Spleen (tissue), 11 donors: Measurements from ENCODE around the gene NCK2. TPM values are rescaled to one million over a fixed set of nuclear protein-coding genes. Genes with fewer than 3 reads are reported as not detected.
A peak's percentile ranks its signal among the peaks of the same experiment; 100 is the strongest.

Experiments used
- DNase-seq: peaks from one replicate; pipeline ENCODE4 v3.0.0-alpha.2; 2020
- H3K27ac ChIP-seq, 8 donors: fragments of 200-600 bp; sonication (generic) in 7 of 8; 1 replicate in 4 of 8; 2 replicates in 4 of 8; pipeline versions ENCODE4 v1.5.0 to v1.8.0; 2016 to 2021; ENCODE audit warnings: inconsistent platforms in 4 of 8, mild to moderate bottlenecking in 4 of 8, moderate library complexity in 1 of 8
- H3K27me3 ChIP-seq, 7 donors: fragments of 200-600 bp; sonication (generic) in 6 of 7; replicated peaks in 1 of 7; 1 replicate in 4 of 7; 2 replicates in 3 of 7; pipeline versions ENCODE4 v1.5.0 to v1.8.0; 2016 to 2021; ENCODE audit warnings: inconsistent platforms in 3 of 7, mild to moderate bottlenecking in 1 of 7
- H3K36me3 ChIP-seq, 6 donors: fragments of 200-600 bp; sonication (generic) in 5 of 6; 1 replicate in 4 of 6; 2 replicates in 2 of 6; pipeline versions ENCODE4 v1.5.0 to v1.8.0; 2016 to 2021; ENCODE audit warnings: inconsistent platforms in 2 of 6
- H3K4me1 ChIP-seq, 6 donors: fragments of 200-600 bp; sonication (generic) in 5 of 6; 1 replicate in 3 of 6; 2 replicates in 3 of 6; pipeline versions ENCODE4 v1.5.0 to v1.8.0; 2016 to 2021; ENCODE audit warnings: inconsistent platforms in 3 of 6
- H3K4me3 ChIP-seq, 8 donors: fragments of 200-600 bp; sonication (generic) in 7 of 8; 1 replicate in 4 of 8; 2 replicates in 4 of 8; pipeline versions ENCODE4 v1.5.0 to v1.8.0; 2016 to 2021; ENCODE audit warnings: inconsistent platforms in 4 of 8, mild to moderate bottlenecking in 4 of 8, moderate library complexity in 2 of 8
- H3K9me3 ChIP-seq, 8 donors: fragments of 200-600 bp; sonication (generic) in 7 of 8; 1 replicate in 4 of 8; 2 replicates in 4 of 8; pipeline versions ENCODE4 v1.5.0 to v1.8.0; 2016 to 2021; ENCODE audit warnings: inconsistent platforms in 4 of 8
- CTCF ChIP-seq, 11 experiments: fragments of 200-600 bp in 7 of 11; fragments of 450-650 bp in 4 of 11; sonication (generic) in 4 of 11; IDR thresholded peaks in 8 of 11; conservative IDR thresholded peaks in 3 of 11; 1 replicate in 7 of 11; 2 replicates in 4 of 11; pipeline versions ENCODE4 v1.4.0 to v1.8.0; 2016 to 2021; ENCODE audit warnings: antibody characterized with exemption in 11 of 11, inconsistent platforms in 4 of 11, mild to moderate bottlenecking in 1 of 11
- POLR2A ChIP-seq, 3 donors: fragments of 450-650 bp; IDR thresholded peaks; one replicate each; pipeline ENCODE4 v1.5.1; 2017; ENCODE audit warnings: antibody characterized with exemption in 3 of 3, mild to moderate bottlenecking in 1 of 3
- POLR2AphosphoS5 ChIP-seq, 3 donors: sonication (generic); formaldehyde crosslinking; IDR thresholded peaks; one replicate each; pipeline ENCODE4 v1.5.1; 2017; ENCODE audit warnings: antibody characterized with exemption in 3 of 3
- WGBS, 5 donors: extraction: QIAGEN DNeasy Blood & Tissue Kit in 3 of 5; methylation state at CpG; one replicate each; pipeline versions ENCODE4 v1.1.5 to v1.1.7; 2013 to 2018; 5-methylcytosine and 5-hydroxymethylcytosine counted together
- intact Hi-C: fragments of 100-400 bp; cut with DNase I; formaldehyde crosslinking; loops from one replicate; pipeline ENCODE4 v1.15.0; 2023; ENCODE audit warnings: low total_unique reads
- polyA plus RNA-seq, 3 donors: library from polyadenylated mRNA; stranded (reverse); fragments of 200-250 nt; gene quantifications; one replicate each; pipeline ENCODE4 v1.2.1, GENCODE V29; 2013
- total RNA-seq, 7 donors: library from RNA; depleted of rRNA in 3 of 7; stranded (reverse); fragments of >200 nt in 3 of 7; fragmentation: NEBNext Ultra II Directional in 4 of 7; extraction: Animal tissue kit (Norgen Biotek cat#: 25700) in 4 of 7; gene quantifications; one replicate each; pipeline versions ENCODE4 v1.1.0 to v1.2.1, GENCODE V29; 2016 to 2021
- donor health status: healthy with polysubstance abuse.
- donor health status: DM: no; HTN: no; CAD: no; lungs with moderate emphysema.
- donor health status: DM: no; HTN: no; CAD: no.
- donor health status: Bipolar disorder and iron deficiency.
- donor health status: healthy.
- donor health status: DM: no; HTN: no; CAD: no.
- donor health status: DM: yes; HTN: yes; CAD: no.

NCK2 gene
- total and polyA plus RNA-seq, 10 donors: 21.5 to 106 (median 62.6) TPM

- Histone ChIP-seq H3K4me1 (peaks cover 0 to 35% (median 14%) of the 10 kb centered on the region in 6 donors), H3K27me3 (no peaks in the 10 kb centered on the region), H3K9me3 (no peaks in the 10 kb centered on the region), H3K4me3 (no peak overlapping the region), H3K36me3 (no peaks in the 10 kb centered on the region), H3K27ac (peak overlapping the region in 3 of 8 donors; percentile 23 to 64 (median 44))
- 94 to 97% (median 96%) methylated on average over 4 of the region's 4 CpGs for WGBS, 5 donors
- TF ChIP-seq POLR2AphosphoS5 (IDR thresholded peaks at IDR 0.05): no peak
- no peak for TF ChIP-seq CTCF (IDR thresholded peaks at IDR 0.05 in 8 of 11, conservative IDR thresholded peaks at IDR 0.05 in 3 of 11)
- no peak for TF ChIP-seq POLR2A (IDR thresholded peaks at IDR 0.05)
- DNase-seq: no peak
- intact Hi-C loops: no loop called here
Observed at GRCh38 chr2:105928086-105928485, 183.4 kb downstream of the NCK2 start.

- TF ChIP-seq POLR2A (IDR thresholded peaks at IDR 0.05): no peak
- no peak for TF ChIP-seq CTCF (IDR thresholded peaks at IDR 0.05 in 8 of 11, conservative IDR thresholded peaks at IDR 0.05 in 3 of 11)
- no peak for TF ChIP-seq POLR2AphosphoS5 (IDR thresholded peaks at IDR 0.05)
- Histone ChIP-seq H3K9me3 (peaks cover 0 to 4% (median 0%) of the 10 kb centered on the region in 8 donors), H3K4me1 (peaks cover 0 to 35% (median 14%) of the 10 kb centered on the region in 6 donors), H3K27ac (peak overlapping the region in 5 of 8 donors; percentile 13 to 69 (median 50)), H3K36me3 (no peaks in the 10 kb centered on the region), H3K4me3 (no peak overlapping the region), H3K27me3 (no peaks in the 10 kb centered on the region)
- DNase-seq: no peak
- intact Hi-C loops: no loop called here
- WGBS, 5 donors: 77 to 86% (median 82%) methylated on average over 6 of the region's 6 CpGs
Observed at GRCh38 chr2:105928563-105928962, 183.9 kb downstream of the NCK2 start.

GRCh38 chr2:105929516-105929915, 184.8 kb downstream of the NCK2 start:
- WGBS, 5 donors: 36 to 48% (median 41%) methylated on average over 2 of the region's 2 CpGs
- no peak for DNase-seq
- Histone ChIP-seq H3K27me3 (no peaks in the 10 kb centered on the region), H3K4me1 (peaks cover 0 to 43% (median 14%) of the 10 kb centered on the region in 6 donors), H3K4me3 (no peak overlapping the region), H3K27ac (peak overlapping the region in 4 of 8 donors; percentile 16 to 69 (median 54)), H3K36me3 (no peaks in the 10 kb centered on the region), H3K9me3 (peaks cover 0 to 9% (median 0%) of the 10 kb centered on the region in 8 donors)
- TF ChIP-seq POLR2A (IDR thresholded peaks at IDR 0.05): no peak
- TF ChIP-seq CTCF (IDR thresholded peaks at IDR 0.05 in 8 of 11, conservative IDR thresholded peaks at IDR 0.05 in 3 of 11): no peak
- peak in 1 of 3 donors; percentile 45 for TF ChIP-seq POLR2AphosphoS5 (IDR thresholded peaks at IDR 0.05)
- intact Hi-C loops: no loop called here

- WGBS, 5 donors: 68 to 86% (median 74%) methylated on average over 5 of the region's 5 CpGs
- intact Hi-C loops: no loop called here
- no peak for TF ChIP-seq CTCF (IDR thresholded peaks at IDR 0.05 in 8 of 11, conservative IDR thresholded peaks at IDR 0.05 in 3 of 11)
- no peak for TF ChIP-seq POLR2A (IDR thresholded peaks at IDR 0.05)
- peaks cover 0 to 9% (median 0%) of the 10 kb centered on the region in 8 donors for H3K9me3 ChIP-seq
- H3K27me3 ChIP-seq: no peaks in the 10 kb centered on the region
- no peak overlapping the region for H3K27ac ChIP-seq
- DNase-seq: no peak
- H3K36me3 ChIP-seq: no peaks in the 10 kb centered on the region
- H3K4me1 ChIP-seq: peaks cover 0 to 44% (median 11%) of the 10 kb centered on the region in 6 donors
- no peak overlapping the region for H3K4me3 ChIP-seq
Observed at GRCh38 chr2:105932582-105932981, 187.9 kb downstream of the NCK2 start.
